ENCODE data around the gene APBB1. TPM values are rescaled to one million over a fixed set of nuclear protein-coding genes. Genes with fewer than 3 reads are reported as not detected.

Gene APBB1
- 10 to 100 TPM; 79.8 to 80.9 TPM for total RNA-seq

DNA sequence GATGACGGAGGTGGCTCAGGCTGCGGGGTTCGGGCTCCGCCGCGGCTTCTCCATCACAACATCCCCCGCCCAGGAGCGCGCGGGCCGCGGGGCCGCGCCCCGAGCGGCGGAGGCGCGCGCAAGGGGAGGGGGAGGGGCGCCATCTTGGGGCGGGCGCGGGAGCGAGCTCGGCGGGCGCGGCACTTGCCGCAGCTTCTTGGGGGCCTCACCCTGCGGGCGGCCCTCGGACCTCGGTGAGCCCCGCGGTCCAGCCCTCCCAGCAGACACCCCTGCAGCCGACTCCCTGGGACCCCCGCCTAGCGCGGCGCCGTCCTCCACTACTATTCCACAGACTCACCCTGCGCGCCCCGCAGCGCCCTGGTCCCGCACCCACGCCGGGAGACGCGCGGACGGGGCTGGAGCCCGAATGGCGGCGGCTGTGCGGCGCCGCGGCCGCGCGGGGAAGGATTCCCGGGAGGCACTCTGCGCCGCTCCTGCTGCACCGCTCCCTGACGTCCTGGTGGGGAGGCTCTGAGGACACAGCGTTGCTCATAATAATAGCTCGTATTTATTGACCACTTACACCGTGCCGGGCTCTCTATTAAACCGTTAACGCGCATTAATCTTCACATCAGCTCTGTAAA lies at the start of gene APBB1:
Gene APBB1, minus strand, starts transcription at position 86 of the 623 bp plus-strand sequence. CDS start 7,747 bp downstream, outside the sequence.
- DNase-seq (ENCODE audit: low spot score): no peak
- H3K27me3 ChIP-seq: no peaks in the 10 kb centered on the region
- no peaks in the 10 kb centered on the region for H3K36me3 ChIP-seq
- no peaks in the 10 kb centered on the region for H3K9me3 ChIP-seq
- H3K4me1 ChIP-seq: peaks cover 0 to 31% of the 10 kb centered on the region in 2 donors
- TF ChIP-seq, protein P1, sequence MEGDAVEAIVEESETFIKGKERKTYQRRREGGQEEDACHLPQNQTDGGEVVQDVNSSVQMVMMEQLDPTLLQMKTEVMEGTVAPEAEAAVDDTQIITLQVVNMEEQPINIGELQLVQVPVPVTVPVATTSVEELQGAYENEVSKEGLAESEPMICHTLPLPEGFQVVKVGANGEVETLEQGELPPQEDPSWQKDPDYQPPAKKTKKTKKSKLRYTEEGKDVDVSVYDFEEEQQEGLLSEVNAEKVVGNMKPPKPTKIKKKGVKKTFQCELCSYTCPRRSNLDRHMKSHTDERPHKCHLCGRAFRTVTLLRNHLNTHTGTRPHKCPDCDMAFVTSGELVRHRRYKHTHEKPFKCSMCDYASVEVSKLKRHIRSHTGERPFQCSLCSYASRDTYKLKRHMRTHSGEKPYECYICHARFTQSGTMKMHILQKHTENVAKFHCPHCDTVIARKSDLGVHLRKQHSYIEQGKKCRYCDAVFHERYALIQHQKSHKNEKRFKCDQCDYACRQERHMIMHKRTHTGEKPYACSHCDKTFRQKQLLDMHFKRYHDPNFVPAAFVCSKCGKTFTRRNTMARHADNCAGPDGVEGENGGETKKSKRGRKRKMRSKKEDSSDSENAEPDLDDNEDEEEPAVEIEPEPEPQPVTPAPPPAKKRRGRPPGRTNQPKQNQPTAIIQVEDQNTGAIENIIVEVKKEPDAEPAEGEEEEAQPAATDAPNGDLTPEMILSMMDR (IDR thresholded peaks at IDR 0.05): peak in 1 of 2 donors; percentile 46
- H3K4me3 ChIP-seq: peak within 1 kb of the TSS; percentile 91 to 95
- peak within 1 kb of the TSS; percentile 95 to 97 for H3K27ac ChIP-seq

GRCh38 chr11:6459099-6459450 lies 40.2 kb upstream of the APBB1 start:
- Histone ChIP-seq H3K4me3 (no peak overlapping the region), H3K4me1 (no peaks in the 10 kb centered on the region), H3K27ac (no peak overlapping the region), H3K9me3 (no peaks in the 10 kb centered on the region), H3K27me3 (no peaks in the 10 kb centered on the region), H3K36me3 (peaks cover 59% of the 10 kb centered on the region)
- no peak for DNase-seq (ENCODE audit: low spot score)
- TF ChIP-seq, protein P1 (IDR thresholded peaks at IDR 0.05): no peak

DNA sequence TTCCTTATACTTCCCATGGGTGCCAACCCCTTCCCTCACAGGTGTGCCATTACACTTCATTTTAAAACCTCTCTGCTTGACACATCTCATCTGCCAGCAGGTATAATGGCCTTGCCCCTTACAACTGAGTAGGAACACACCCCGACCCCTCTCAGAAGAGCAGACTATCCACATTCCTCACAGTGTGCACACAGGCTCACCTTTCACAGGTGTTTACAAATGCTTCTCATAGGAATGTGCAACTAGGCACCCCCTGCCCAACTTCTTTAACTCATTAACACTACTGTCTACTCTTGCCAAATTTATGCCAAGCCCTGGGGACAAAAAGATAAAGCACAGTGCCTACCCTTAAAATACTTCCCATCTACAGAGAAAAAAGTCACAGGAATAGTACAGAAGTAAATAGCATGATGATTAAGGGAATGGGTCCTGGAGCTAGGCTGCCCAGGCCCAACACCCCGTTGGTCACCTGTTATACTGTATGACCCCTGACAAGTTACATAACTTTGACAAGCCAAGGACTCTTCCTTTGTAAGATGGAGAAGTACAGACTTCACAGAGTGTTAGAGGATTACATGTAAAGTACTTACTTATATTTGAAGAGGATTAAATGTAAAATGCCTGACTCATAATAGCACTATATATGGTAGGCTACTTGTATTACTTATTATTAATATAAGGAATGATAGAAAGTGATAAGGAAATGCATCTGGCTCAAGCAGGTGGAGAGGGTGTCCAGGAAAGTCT lies 39.6 kb upstream of the APBB1 start:
- Histone ChIP-seq H3K9me3 (no peaks in the 10 kb centered on the region), H3K27me3 (no peaks in the 10 kb centered on the region), H3K27ac (no peak overlapping the region), H3K4me3 (no peak overlapping the region), H3K4me1 (no peaks in the 10 kb centered on the region), H3K36me3 (peaks cover 60% of the 10 kb centered on the region)
- TF ChIP-seq, protein P1 (IDR thresholded peaks at IDR 0.05): no peak
- DNase-seq (ENCODE audit: low spot score): no peak

GRCh38 chr11:6457581-6458320 lies 38.9 kb upstream of the APBB1 start:
- H3K4me3 ChIP-seq: no peak overlapping the region
- no peak for DNase-seq (ENCODE audit: low spot score)
- no peaks in the 10 kb centered on the region for H3K4me1 ChIP-seq
- H3K9me3 ChIP-seq: no peaks in the 10 kb centered on the region
- no peak overlapping the region for H3K27ac ChIP-seq
- TF ChIP-seq, protein P1 (IDR thresholded peaks at IDR 0.05): no peak
- no peaks in the 10 kb centered on the region for H3K27me3 ChIP-seq
- peaks cover 68% of the 10 kb centered on the region for H3K36me3 ChIP-seq

GRCh38 chr11:6456361-6457073 lies 37.6 kb upstream of the APBB1 start:
- Histone ChIP-seq H3K27me3 (no peaks in the 10 kb centered on the region), H3K4me3 (no peak overlapping the region), H3K9me3 (no peaks in the 10 kb centered on the region), H3K4me1 (peaks cover 0 to 3% of the 10 kb centered on the region in 2 donors), H3K36me3 (peaks cover 74% of the 10 kb centered on the region), H3K27ac (no peak overlapping the region)
- no peak for DNase-seq (ENCODE audit: low spot score)
- TF ChIP-seq, protein P1 (IDR thresholded peaks at IDR 0.05): no peak

Measured in right atrium auricular region (tissue), 2 donors.